Activated T-cell treated with anti-CD3 and anti-CD28 coated beads for 1 hour (primary cell): ENCODE measurements around the gene SLC3A2.
"Not testable (repeated sequence)": the region's sequence is repeated elsewhere in the genome, so short reads cannot be mapped to it uniquely, and the experiment has no call there.

Experiments
- DNase-seq: peaks from one replicate; pipeline ENCODE4 v3.0.0-alpha.2; 2020; ENCODE audit warnings: low read depth

Gene SLC3A2

GRCh38 chr11:62930666-62931065 lies 50.0 kb downstream of the SLC3A2 start:
- DNase-seq, result no peak

- no peak for DNase-seq
These were observed 51.0 kb downstream of the SLC3A2 start for GRCh38 chr11:62931499-62932278.

- no peak for DNase-seq
These were observed 52.6 kb downstream of the SLC3A2 start for GRCh38 chr11:62933285-62933684.

- DNase-seq, result no peak
These were observed 53.2 kb downstream of the SLC3A2 start for GRCh38 chr11:62933750-62934495.

- no peak for DNase-seq
These were observed 53.7 kb downstream of the SLC3A2 start for GRCh38 chr11:62934496-62934785.

GRCh38 chr11:62937528-62937927 lies 56.8 kb downstream of the SLC3A2 start:
- not testable (repeated sequence) for DNase-seq
